GM19395 (cell line): ENCODE data around the gene ADAMTS17.

Experiments
- ATAC-seq: cut with Tn5 transposase; IDR thresholded peaks from one replicate; pipeline ENCODE4 v1.9.1; 2021; ENCODE audit warnings: mild to moderate bottlenecking, moderate library complexity; ENCODE audit not compliant: unreplicated experiment

The ADAMTS17 gene

DNA sequence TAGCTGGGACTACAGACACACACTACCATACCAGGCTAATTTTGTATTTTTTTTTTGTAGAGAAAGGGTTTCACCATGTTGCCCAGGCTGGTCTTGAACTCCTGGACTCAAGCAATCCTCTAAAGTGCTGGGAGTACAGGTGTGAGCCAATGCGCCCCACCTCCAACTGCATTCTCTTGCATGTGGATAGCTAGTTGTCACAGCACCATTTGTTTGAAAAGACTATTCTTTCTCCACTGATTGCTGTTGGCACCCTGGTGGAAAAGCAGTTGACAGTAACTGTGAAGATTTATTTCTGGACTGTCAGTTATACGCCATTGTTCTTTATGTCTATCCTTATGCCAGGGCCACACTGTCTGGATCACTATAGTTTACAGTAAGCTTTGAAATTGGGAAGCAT, 303.9 kb downstream of the ADAMTS17 start:
- no peak for ATAC-seq

DNA sequence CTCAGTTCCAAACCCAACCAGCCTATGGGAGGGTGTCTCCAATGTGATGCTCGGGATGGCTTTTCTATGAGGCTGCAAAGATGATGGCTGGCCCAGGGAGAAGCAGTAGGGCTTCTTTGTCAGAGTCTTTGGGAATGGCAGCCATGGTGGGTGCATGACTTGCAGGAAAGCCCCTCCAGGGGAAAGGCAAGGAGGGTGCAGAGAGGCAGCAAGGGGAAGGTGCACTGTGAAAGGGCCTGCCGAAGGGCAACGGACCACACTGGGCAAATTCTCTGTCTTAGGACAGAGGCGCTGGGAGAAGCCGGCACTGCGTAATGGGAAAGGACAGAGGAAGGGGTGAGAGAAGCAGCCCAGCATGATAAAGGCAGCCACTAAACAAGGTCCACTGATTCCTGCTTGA, 305.8 kb downstream of the ADAMTS17 start:
- ATAC-seq = no peak

DNA sequence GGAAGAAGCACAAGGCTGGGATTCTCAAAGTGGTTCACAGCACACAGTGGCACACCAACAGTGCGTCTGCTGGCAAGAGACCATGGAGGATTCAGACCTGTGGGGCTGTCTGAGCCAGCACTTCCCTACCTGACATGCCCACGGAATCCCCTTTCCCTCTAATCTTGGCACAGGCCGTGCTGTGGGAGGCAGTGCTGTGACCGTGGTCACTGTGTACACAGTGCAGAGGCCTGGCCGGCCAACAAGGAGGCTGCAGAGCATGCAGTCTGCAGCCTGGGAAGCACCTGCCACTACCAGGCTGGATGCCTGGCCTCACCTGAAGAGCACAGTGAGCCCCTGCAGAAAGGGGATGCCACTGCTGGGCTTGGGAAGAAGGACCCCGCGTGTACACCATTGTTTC, 307.6 kb downstream of the ADAMTS17 start:
- no peak for ATAC-seq

DNA sequence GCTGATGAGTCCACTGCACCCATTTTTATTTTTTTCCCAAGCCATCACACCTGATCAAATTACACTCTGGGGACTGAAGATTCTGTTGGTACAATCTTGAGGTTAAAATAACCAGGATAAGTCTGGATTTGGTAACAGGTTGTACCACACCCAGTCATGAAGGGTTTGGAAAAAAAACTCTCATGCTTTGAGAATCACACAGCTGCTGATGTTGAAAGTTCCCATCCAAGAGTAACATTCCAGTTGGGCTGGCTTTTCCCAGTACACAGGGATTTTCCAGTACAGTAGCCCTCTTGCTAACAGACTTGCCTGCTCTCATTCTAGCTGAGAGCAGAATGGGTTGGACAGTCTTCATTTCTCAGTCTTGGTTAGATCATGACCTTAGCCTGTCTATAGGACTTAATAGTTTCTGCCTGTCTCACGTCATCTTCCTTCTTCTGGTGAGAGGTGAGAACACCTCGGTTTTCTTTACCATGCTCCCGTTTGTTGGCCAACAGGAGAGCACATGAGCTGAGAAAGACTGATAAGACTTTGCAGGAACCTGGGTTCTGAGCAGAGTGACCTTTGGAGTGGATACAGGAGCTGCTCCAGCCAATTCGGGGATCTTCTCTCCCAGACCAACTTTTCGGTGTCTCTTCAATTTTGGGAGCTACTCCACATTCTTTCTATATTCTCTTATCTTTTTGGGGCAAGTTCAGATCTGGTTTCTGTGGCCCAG, 308.5 kb downstream of the ADAMTS17 start:
- no peak for ATAC-seq

DNA sequence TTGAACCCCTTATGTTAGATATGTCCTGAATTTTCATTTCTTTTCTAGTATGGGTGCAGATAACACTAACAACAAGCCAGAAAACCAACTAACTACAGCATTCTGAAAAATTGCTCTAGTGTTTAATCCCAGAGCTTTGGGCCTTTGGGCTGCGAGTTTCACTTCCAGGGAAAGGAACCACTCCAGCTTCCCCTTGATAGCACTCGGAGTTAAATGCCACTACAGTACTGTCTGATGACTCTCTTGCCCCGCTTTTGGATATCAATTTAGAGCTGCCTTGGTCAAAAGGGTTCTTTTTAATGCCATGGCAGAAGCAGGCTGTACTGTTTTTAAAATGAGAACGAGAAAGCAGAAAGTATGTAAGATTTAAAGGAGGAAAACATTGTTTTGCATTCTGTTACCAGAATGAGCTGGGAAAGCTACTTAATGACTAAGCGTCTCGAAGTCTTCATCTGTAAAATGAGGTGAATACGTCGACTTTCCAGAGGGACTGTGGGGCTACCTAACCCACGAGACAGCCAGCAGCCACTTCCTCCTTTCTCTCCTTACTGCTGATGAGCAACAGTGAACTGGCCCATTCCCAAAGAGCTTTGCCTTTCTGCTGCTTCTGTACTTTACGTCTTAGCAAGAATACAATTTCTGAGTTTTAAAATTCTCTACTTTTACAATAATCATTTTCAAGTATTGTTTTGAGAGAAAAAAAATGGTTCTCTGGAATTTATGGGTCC, 309.3 kb downstream of the ADAMTS17 start:
- no peak for ATAC-seq

DNA sequence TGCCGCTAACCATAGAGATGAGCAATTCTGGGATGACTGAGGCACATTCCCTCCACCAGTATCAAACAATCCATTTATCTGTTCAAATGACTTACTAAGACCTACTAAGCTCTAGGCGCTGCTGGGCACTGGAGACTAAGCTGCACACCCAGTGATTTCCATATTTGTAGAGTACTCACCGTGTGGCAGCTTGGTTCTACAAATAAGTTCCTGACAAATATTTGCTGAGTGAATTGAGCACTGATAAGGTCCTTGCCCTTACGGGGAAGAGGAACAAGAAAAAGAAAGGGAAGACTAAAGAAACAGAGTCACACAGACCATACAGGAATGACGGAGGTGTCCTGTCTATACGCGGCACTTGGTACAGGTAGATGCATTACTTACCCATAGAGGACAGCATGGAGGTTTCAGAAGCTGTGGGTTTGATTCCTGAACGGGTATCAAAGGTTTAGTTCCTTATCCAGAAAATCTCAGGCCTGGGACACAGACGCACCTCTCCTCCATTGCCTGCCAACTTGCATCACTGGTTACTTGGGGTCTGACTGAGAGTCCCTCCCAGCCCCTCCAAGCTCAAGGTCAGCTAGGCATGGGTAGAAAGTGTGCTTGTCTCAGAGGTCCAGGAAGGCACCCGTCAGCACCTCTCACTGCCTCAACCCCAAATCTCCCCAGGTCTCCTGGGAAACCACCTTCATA, 310.0 kb downstream of the ADAMTS17 start:
- ATAC-seq = no peak

DNA sequence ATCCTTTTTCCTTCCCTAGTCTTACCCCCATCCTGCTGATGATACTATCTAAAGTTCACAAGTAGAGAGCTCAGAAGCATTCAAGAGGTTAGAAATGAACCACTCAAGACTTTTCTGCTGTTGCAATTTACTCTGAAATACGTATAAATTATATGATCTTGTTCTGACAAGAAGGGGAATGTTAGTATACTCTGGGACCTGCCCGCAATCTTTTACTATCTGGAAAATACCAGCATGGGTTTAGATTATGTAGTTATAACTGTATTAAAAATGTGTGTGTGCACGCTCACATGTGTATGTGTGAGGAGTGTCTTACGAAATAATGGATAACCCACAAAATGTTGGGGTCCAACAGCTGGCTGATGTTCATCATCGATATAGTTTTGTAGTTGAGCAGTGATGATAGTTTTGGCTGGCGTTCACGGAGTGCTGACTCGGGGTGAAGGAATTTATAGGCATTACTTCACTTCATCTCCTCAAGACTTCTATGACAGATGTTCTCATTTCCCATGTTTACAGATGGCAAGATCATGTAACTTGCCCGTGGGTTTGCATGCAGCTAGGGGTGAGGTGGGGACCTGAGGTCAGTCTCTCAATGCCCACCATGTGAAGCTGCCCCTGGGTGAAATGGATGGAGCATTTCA, 311.1 kb downstream of the ADAMTS17 start:
- no peak for ATAC-seq

DNA sequence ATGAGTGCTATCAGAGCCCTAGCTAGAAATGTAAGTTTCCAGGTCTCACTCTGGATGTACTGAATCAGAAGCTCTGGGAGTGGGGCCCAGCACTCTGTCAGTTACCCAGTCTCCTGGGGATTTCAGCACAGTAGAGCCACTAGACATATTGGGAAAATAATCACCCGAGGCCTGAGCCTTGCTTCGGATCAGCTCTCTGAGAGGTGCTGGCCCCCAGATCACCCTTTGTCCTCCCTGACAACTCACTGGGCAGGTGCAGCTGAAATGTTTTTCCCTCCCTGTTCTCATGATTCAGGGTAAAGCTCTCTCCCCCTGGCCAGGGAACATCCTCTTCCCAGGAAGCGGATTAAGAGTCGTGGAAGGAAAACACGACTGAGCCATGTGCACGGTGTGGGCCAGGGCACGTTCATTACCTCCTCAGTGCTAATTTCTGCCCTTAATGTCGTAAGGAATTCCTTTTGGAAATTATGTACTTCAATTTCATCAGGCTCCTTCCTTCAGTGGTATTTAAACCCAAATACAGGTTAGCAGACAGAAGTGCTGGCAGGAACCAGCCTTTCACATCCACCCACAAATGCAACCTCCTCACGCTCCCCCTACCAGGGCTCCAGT, 311.8 kb downstream of the ADAMTS17 start:
- no peak for ATAC-seq

DNA sequence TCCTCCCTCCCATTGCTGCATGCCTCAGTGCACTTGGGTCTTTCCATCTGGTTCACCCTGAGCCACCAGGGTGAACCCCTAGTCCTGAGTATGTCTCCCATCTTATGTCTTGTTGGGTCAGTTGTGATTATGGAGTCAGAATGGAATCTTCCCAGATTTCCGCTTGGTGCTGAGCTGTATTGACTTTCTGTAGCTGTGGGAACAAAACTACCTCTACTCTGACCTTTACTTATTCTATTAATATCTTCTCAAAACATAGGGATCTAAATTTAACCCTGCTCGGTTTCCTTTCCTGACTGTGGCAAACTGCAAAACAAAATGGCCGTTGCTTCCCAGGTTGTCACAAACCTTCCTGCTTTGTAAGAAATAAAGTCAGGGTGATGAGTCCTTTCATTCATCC, 312.7 kb downstream of the ADAMTS17 start:
- ATAC-seq = no peak

DNA sequence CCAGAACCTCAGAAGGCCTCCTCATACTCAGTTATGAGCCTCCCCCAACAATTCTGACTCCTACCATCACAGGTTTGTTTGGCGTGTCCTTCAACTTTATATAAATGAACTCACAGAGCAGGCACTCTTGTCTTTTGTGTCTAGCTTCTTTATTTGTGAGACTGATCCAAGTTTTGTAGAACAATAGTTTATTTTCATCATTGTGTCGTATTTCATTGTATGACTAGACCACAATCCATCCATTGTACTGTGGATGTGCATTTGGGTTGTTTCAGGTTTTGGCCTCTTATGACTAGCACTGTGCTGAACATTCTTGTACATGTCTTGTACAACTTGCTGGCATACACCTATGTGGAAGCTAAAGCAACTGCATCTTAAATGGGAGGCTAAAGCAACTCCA, 315.7 kb downstream of the ADAMTS17 start:
- no peak for ATAC-seq

DNA sequence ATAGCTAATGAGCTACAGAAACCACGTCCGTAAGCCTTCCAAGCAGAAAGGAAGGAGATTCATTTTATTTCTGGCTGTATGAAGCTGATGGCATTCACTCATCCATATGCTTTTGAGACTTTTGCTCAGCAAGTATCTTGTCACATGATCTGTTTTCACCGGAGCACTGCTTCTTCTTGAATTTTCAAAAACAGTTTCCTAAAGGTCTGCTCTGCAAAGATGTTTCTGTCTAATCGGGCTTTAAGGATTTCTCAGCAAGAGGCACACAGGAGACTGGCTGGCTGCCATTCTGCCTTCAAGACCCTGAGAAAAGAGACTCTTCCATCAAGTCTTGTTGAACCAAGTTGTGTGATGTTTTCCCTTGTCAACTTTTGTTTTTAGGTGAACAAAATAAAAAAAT, 319.0 kb downstream of the ADAMTS17 start:
- ATAC-seq = no peak

DNA sequence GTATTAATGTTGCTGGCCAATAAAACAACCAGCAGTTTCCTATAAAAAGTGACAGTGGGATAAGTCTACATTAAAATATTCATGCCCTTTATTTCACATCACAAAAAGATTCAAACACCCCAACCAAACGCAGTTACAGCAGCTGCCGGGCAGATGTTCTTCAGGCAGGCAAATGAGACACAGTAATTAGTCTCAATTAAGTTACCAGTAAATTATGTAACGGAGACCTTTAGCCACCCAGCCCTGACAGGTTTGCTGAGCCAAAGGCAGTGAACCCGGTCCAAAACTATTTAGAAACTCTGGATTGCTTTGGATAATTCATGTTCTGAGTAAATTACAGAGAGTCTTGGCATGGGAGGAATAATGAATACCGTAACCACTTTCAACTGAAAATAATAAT, 319.4 kb downstream of the ADAMTS17 start:
- no peak for ATAC-seq

DNA sequence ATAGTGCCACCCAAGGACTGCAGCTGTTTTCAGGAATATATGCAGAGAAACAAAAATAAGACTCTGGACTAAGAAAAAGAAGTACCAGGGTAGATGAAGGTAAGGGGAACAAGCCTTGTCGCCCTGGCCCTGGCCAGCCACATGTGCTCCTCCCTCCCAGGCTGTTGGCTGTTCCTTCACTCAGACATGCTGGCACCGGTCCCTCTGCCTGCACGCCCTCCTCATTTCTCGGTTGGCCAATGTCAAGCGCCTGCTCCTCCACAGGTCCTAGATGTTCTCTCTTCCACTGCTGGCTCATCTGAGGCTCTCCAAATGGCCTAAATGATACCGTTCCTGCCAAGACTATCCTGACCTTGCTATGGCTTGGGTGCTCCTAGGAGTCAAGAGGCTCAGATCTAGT, 320.1 kb downstream of the ADAMTS17 start:
- ATAC-seq = no peak

DNA sequence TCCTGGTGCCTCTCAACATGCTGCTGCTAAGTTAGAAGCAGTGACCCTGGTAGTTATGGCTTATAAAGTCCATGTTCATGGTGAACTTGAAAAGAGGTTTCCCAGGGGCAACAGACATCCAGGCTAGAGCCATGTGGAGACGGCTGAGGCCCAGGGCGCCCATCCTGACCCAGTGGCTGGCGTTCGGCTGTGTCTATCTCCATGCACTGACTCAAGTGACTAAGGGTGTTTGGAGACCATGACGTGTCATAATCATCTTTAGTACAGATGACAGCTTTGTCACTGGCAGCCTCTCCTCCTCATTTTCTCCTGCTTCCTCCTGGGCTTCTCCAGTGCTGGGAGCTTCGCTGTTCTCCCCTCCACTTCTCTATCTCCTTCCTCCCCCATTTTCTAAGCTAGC, 321.2 kb downstream of the ADAMTS17 start:
- ATAC-seq = no peak

DNA sequence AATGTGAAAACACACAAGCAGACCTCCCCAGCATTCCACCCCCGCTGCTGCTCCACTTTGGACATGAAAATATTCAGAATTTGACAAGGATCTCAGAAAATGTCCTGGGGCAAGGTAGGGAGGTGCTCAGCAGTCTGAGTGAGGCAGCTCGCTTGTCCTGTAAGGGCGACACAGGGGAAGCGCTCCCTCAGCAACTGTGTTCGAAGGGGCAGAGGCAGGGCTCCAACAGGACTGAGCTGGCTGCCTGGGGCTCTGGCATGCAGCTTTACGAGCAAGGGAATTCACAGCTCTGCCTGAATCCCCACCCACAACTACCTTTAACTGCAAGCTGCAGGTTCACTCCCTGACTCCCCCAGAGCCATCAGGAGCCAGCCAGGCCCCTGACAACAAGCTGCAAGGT, 321.6 kb downstream of the ADAMTS17 start:
- ATAC-seq = no peak

DNA sequence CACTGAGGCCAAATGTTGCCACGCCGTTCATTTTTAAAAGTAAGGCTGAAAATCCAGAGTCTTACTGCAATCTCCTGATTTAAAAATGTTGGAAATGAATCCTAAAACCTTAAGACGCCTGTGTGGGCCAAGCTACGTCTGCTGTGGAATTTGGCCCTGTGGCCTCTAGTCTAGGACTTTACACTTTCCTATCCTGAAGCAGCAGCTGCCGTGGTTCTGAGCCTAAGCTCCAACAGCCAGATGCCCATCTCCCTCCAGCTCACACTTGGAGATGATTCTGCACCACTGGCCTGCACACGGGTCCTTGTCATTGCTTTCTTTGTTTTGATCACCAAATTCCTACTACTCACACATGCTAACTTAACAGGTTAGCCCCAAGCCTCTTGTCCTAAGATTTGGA, 322.2 kb downstream of the ADAMTS17 start:
- no peak for ATAC-seq

DNA sequence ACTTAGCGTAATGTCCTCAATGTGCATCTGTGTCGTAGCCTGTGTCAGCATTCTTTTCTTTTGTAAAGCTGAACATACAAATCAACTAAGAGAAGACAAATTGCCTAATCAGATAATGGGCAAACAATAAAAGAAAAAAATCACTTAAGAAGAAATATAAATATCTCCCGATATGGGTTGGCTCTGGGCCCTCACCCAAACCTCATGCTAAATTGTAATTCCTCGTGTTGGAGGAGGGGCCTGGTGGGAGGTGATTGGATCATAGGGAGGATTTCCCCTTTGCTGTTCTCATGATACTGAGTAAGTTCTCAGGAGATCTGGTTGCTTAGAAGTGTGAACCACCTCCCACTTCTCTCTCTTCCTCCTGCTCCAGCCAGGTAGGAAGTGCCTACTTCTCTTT, 323.6 kb downstream of the ADAMTS17 start:
- ATAC-seq = no peak

DNA sequence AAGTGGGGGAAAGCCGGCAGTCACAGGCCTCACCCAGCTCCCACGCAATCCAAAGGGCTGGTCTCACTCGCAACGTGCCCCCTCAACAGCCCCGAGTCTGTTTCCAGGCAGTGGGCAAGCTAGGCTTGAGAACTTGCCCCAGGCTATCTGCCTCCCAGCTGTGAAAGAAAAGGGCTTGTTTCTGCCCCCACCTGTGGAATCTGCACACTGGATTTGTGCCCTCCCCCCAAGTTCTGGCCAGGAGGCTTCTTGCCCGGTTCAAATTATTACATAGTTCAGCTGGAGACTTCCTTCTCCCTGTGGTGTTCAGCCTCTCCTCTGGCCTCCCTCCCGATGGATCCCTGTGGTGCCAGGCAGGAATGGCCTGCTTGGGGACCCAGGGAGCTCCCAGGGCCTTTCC, 324.6 kb downstream of the ADAMTS17 start:
- no peak for ATAC-seq

DNA sequence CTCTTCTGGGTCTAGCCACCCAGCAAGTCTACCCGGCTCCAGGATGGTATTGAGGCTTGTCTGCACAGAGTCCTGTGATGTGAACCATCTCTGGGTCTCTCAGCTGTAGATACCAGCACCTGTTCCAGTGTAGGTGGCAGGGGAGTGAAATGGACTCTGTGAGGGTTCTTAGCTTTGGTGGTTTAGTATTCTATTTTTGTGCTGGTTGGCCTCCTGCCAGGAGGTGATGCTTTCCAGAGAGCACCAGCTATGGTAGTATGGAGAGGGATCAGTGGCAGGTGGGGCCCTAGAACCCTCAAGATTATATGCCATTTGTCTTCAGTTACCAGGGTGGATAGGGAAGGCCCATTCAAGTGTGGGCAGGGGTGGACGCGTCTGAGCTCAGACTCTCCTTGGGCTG, 325.1 kb downstream of the ADAMTS17 start:
- no peak for ATAC-seq

DNA sequence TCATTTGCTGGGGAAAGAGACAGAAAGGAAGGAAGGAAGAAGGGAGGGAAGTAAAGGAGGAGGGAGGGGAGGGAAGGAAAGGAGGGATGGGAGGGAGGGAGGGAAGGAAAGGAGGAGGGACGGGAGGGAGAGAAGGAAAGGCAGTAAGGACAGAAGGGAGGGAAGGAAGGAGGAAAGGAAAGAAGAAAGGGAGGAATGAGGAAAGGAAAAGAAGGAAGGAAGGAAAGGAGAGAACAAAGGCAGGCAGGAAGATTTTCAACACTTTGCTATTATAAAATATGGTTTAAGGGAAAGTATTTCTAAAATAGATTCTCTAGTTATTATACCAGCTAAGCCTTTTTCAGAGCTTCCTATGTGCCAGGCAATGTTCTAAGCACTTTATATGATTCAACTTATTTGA, 330.5 kb downstream of the ADAMTS17 start:
- ATAC-seq = no peak

DNA sequence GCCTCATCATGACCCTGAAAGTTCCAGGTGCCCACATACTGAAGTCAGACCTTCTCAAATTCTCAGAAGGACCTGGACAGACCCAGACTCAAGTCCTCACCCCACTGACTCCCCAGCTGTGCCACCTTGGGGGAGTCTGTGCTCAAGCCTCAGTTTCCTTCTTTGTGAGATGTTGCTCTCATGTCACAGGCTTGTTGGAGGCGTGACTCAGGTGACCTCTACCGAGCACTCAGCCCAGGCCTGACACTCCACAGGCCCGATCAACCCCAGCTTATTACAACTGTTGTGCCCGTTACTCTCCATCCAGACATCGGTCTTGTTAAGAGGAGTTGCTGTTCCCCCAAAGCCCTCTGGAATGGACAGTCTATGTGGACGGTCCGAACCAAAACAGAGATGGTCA, 332.4 kb downstream of the ADAMTS17 start:
- ATAC-seq = no peak
